Measurements from ENCODE around the gene HINT2.
A peak's percentile ranks its signal among the peaks of the same experiment; 100 is the strongest.

The HINT2 gene

GRCh38 chr9:35832814-35833213 lies 18.0 kb upstream of the HINT2 start:
- Histone ChIP-seq H3K4me2 (ENCODE audit: low read length) (no peak overlapping the region), H3K27ac (ENCODE audit: low read depth, low read length) (no peak overlapping the region), H3K4me1 (ENCODE audit: control insufficient read depth, low read length) (peaks cover 37% of the 10 kb centered on the region), H3K9me2 (replicated peaks; ENCODE audit: control insufficient read depth, low read length) (no peaks in the 10 kb centered on the region), H3F3A (ENCODE audit: control insufficient read depth, insufficient read depth) (0 out of 2 replicates have a peak, but pooled peaks cover 2% of the 10 kb centered on the region), H3K36me3 (ENCODE audit: control insufficient read depth, low read length) (no peaks in the 10 kb centered on the region), H3K79me2 (ENCODE audit: control insufficient read depth, low read length) (no peaks in the 10 kb centered on the region), H3K27me3 (ENCODE audit: control insufficient read depth, low read length) (no peaks in the 10 kb centered on the region), H4K20me1 (ENCODE audit: control insufficient read depth, insufficient read depth, low read depth, low read length) (no peaks in the 10 kb centered on the region), H3K9me3 (ENCODE audit: control insufficient read depth, insufficient read depth, low read length) (no peaks in the 10 kb centered on the region), H3K4me3 (ENCODE audit: low read length) (no peak overlapping the region)
- TF ChIP-seq EZH2phosphoT487 (IDR thresholded peaks at IDR 0.05; ENCODE audit: borderline replicate concordance, low read length), result no peak

DNA sequence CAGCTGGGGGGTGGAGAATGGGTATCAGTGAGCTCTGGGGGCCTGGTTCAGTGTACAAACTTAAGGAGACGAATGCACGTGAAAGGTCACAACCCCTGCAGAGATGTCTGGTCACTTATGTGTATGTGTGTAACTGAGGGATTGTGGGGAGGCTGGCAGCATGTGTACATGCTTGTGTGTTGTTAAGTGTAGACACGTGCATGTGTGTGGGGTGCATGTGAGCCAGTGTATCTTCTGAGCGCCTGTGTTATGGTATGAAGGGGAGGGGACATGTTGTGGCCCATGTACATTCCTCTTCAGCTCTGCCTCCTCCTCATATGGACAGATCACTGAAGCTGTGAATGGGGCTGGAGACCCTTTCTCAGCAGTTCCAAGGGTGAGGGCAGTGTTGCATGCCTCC lies 16.2 kb upstream of the HINT2 start:
- Histone ChIP-seq H3K4me1 (ENCODE audit: control insufficient read depth, low read length) (peaks cover 42% of the 10 kb centered on the region), H3K4me2 (ENCODE audit: low read length) (no peak overlapping the region), H3K27me3 (ENCODE audit: control insufficient read depth, low read length) (peaks cover 9% of the 10 kb centered on the region; the same call in 1 of the 2 replicates), H3K36me3 (ENCODE audit: control insufficient read depth, low read length) (no peaks in the 10 kb centered on the region), H3K4me3 (ENCODE audit: low read length) (no peak overlapping the region), H3K9me3 (ENCODE audit: control insufficient read depth, insufficient read depth, low read length) (no peaks in the 10 kb centered on the region), H4K20me1 (ENCODE audit: control insufficient read depth, insufficient read depth, low read depth, low read length) (no peaks in the 10 kb centered on the region), H3K27ac (ENCODE audit: low read depth, low read length) (no peak overlapping the region), H3K79me2 (ENCODE audit: control insufficient read depth, low read length) (no peaks in the 10 kb centered on the region), H3F3A (ENCODE audit: control insufficient read depth, insufficient read depth) (0 out of 2 replicates have a peak, but pooled peaks cover 2% of the 10 kb centered on the region), H3K9me2 (replicated peaks; ENCODE audit: control insufficient read depth, low read length) (no peaks in the 10 kb centered on the region)
- TF ChIP-seq EZH2phosphoT487 (IDR thresholded peaks at IDR 0.05; ENCODE audit: borderline replicate concordance, low read length), result no peak
- TF ChIP-seq, protein P1, sequence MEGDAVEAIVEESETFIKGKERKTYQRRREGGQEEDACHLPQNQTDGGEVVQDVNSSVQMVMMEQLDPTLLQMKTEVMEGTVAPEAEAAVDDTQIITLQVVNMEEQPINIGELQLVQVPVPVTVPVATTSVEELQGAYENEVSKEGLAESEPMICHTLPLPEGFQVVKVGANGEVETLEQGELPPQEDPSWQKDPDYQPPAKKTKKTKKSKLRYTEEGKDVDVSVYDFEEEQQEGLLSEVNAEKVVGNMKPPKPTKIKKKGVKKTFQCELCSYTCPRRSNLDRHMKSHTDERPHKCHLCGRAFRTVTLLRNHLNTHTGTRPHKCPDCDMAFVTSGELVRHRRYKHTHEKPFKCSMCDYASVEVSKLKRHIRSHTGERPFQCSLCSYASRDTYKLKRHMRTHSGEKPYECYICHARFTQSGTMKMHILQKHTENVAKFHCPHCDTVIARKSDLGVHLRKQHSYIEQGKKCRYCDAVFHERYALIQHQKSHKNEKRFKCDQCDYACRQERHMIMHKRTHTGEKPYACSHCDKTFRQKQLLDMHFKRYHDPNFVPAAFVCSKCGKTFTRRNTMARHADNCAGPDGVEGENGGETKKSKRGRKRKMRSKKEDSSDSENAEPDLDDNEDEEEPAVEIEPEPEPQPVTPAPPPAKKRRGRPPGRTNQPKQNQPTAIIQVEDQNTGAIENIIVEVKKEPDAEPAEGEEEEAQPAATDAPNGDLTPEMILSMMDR (IDR thresholded peaks at IDR 0.05; ENCODE audit: low read depth, low read length, poor library complexity, severe bottlenecking), result no peak

DNA sequence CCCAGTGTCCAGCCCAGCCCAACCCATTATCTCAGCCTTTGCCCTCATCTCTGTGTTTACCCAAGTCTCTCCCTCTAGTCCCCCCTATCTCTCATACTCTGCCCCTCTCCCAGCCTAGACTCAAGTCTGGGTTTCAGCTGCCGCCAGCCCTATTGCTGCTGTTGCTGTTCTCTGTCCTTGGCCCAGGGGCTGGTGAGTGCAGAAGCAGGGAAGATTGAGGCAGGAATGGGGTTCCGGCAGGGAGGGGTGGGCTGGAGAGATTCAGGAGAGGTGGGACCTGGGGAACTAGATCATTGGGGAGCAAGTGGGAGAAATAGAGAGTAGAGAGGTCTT lies 14.9 kb upstream of the HINT2 start:
- no peak for TF ChIP-seq EZH2phosphoT487 (IDR thresholded peaks at IDR 0.05; ENCODE audit: borderline replicate concordance, low read length)
- TF ChIP-seq, protein P1 (IDR thresholded peaks at IDR 0.05; ENCODE audit: low read depth, low read length, poor library complexity, severe bottlenecking), result no peak
- no peaks in the 10 kb centered on the region for H3K9me2 ChIP-seq (replicated peaks; ENCODE audit: control insufficient read depth, low read length)
- 0 out of 2 replicates have a peak, but pooled peaks cover 2% of the 10 kb centered on the region for H3F3A ChIP-seq (ENCODE audit: control insufficient read depth, insufficient read depth)
- H3K9me3 ChIP-seq (ENCODE audit: control insufficient read depth, insufficient read depth, low read length), result no peaks in the 10 kb centered on the region
- H3K27me3 ChIP-seq (ENCODE audit: control insufficient read depth, low read length), result peaks cover 9% of the 10 kb centered on the region; the same call in 1 of the 2 replicates
- H3K4me3 ChIP-seq (ENCODE audit: low read length), result peak overlapping the region; percentile 74
- H3K4me1 ChIP-seq (ENCODE audit: control insufficient read depth, low read length), result peaks cover 36% of the 10 kb centered on the region
- no peak overlapping the region for H3K27ac ChIP-seq (ENCODE audit: low read depth, low read length)
- H3K36me3 ChIP-seq (ENCODE audit: control insufficient read depth, low read length), result no peaks in the 10 kb centered on the region
- peak overlapping the region; percentile 79 for H3K4me2 ChIP-seq (ENCODE audit: low read length)
- H3K79me2 ChIP-seq (ENCODE audit: control insufficient read depth, low read length), result no peaks in the 10 kb centered on the region
- no peaks in the 10 kb centered on the region for H4K20me1 ChIP-seq (ENCODE audit: control insufficient read depth, insufficient read depth, low read depth, low read length)

- peaks cover 9% of the 10 kb centered on the region; the same call in 1 of the 2 replicates for H3K27me3 ChIP-seq (ENCODE audit: control insufficient read depth, low read length)
- H3K4me3 ChIP-seq (ENCODE audit: low read length), result peak within 1 kb of the TSS; percentile 74
- H4K20me1 ChIP-seq (ENCODE audit: control insufficient read depth, insufficient read depth, low read depth, low read length), result no peaks in the 10 kb centered on the region
- no peaks in the 10 kb centered on the region for H3K36me3 ChIP-seq (ENCODE audit: control insufficient read depth, low read length)
- peaks cover 31% of the 10 kb centered on the region for H3K4me1 ChIP-seq (ENCODE audit: control insufficient read depth, low read length)
- H3K9me3 ChIP-seq (ENCODE audit: control insufficient read depth, insufficient read depth, low read length), result no peaks in the 10 kb centered on the region
- TF ChIP-seq, protein P1 (IDR thresholded peaks at IDR 0.05; ENCODE audit: low read depth, low read length, poor library complexity, severe bottlenecking), result no peak
- TF ChIP-seq EZH2phosphoT487 (IDR thresholded peaks at IDR 0.05; ENCODE audit: borderline replicate concordance, low read length), result no peak
- peak within 1 kb of the TSS; percentile 79 for H3K4me2 ChIP-seq (ENCODE audit: low read length)
- H3K79me2 ChIP-seq (ENCODE audit: control insufficient read depth, low read length), result no peaks in the 10 kb centered on the region
- no peak within 1 kb of the TSS for H3K27ac ChIP-seq (ENCODE audit: low read depth, low read length)
- H3F3A ChIP-seq (ENCODE audit: control insufficient read depth, insufficient read depth), result 0 out of 2 replicates have a peak, but pooled peaks cover 2% of the 10 kb centered on the region
- H3K9me2 ChIP-seq (replicated peaks; ENCODE audit: control insufficient read depth, low read length), result no peaks in the 10 kb centered on the region
Observed at GRCh38 chr9:35829084-35829763, 14.4 kb upstream of the HINT2 start, which contains the start of gene TMEM8B. TMEM8B (plus strand) TSS chr9:35829228; CDS start chr9:35829448, 220 bp downstream.
